Heart right ventricle (tissue), 16 donors: ENCODE data around the gene ATXN7. TPM values are rescaled to one million over a fixed set of nuclear protein-coding genes. Genes with fewer than 3 reads are reported as not detected.
A peak's percentile ranks its signal among the peaks of the same experiment; 100 is the strongest.

Experiments used
- ATAC-seq, 8 donors: fragments of 200-7000 bp; cut with Tn5 transposase; one replicate each; pipeline ENCODE4 v1.9.1; 2020; ENCODE audit warnings: mild to moderate bottlenecking in 8 of 8, moderate library complexity in 8 of 8, moderate number of reproducible peaks in 1 of 8
- DNase-seq, 2 donors: peaks; one replicate each; pipeline ENCODE4 v3.0.0-alpha.2; 2020
- H3K27ac ChIP-seq, 10 donors: fragments of 200-600 bp; sonication (generic) in 2 of 10; one replicate each; pipeline versions ENCODE4 v1.5.0 to v1.8.0; 2020 to 2022; ENCODE audit warnings: mild to moderate bottlenecking in 3 of 10
- H3K27me3 ChIP-seq, 7 donors: fragments of 200-600 bp; one replicate each; pipeline ENCODE4 v1.8.0; 2021 to 2022; ENCODE audit warnings: mild to moderate bottlenecking in 2 of 7
- H3K36me3 ChIP-seq, 9 donors: fragments of 200-600 bp; sonication (generic) in 1 of 9; one replicate each; pipeline versions ENCODE4 v1.5.0 to v1.8.0; 2020 to 2022; ENCODE audit warnings: mild to moderate bottlenecking in 2 of 9
- H3K4me1 ChIP-seq, 9 donors: fragments of 200-600 bp; sonication (generic) in 1 of 9; one replicate each; pipeline versions ENCODE4 v1.5.0 to v1.8.0; 2020 to 2022; ENCODE audit warnings: mild to moderate bottlenecking in 4 of 9
- H3K4me3 ChIP-seq, 10 donors: fragments of 200-600 bp; sonication (generic) in 2 of 10; one replicate each; pipeline versions ENCODE4 v1.5.0 to v1.8.0; 2020 to 2022; ENCODE audit warnings: mild to moderate bottlenecking in 7 of 10, moderate library complexity in 2 of 10
- H3K9me3 ChIP-seq, 11 donors: fragments of 200-600 bp in 10 of 11; sonication (generic) in 2 of 11; one replicate each; pipeline versions ENCODE4 v1.5.0 to v1.8.0; 2013 to 2022; ENCODE audit warnings: mild to moderate bottlenecking in 2 of 11, control low read depth in 1 of 11, moderate library complexity in 1 of 11
- WGBS, 2 donors: extraction: QIAGEN DNeasy Blood & Tissue Kit; methylation state at CpG; one replicate each; pipeline ENCODE4 v1.1.7; 2013; ENCODE audit warnings: inconsistent platforms in 1 of 2; 5-methylcytosine and 5-hydroxymethylcytosine counted together
- intact Hi-C, 10 donors: fragments of 100-400 bp; cut with DNase I; formaldehyde crosslinking; loops; one replicate each; pipeline versions ENCODE4 v1.11.1 to v1.14.2; 2022
- polyA plus RNA-seq, 2 donors: library from polyadenylated mRNA; stranded (reverse); fragments of 200-250 nt; gene quantifications; one replicate each; pipeline ENCODE4 v1.2.3, GENCODE V29; 2013
- total RNA-seq, 10 donors: library from RNA; stranded (reverse); fragmentation: NEBNext Ultra II Directional in 3 of 10; extraction: Animal tissue kit (Norgen Biotek cat#: 25700) in 3 of 10; gene quantifications; one replicate each; pipeline versions ENCODE4 v1.2.1 to v1.2.4, GENCODE V29; 2021 to 2023
- TF ChIP-seq, protein P1 (sequence below), 9 donors: fragments of 200-600 bp; sonication (generic) in 2 of 9; IDR thresholded peaks; one replicate each; pipeline versions ENCODE4 v1.5.0 to v1.8.0; 2021 to 2022; ENCODE audit warnings: antibody characterized with exemption in 9 of 9, mild to moderate bottlenecking in 5 of 9, moderate library complexity in 1 of 9
- donor health status: Arrhythmogenic right ventricular cardiomyopathy.
- donor health status: ischemic (EF 13 %, LVEDD 7.1; RV severe dilation, severe dysfunction).
- donor health status: healthy with polysubstance abuse.
- donor health status: DM: no; HTN: yes; CAD: no.
- donor health status: DM: no; HTN: no; CAD: no.
- donor health status: ischemic (EF 25% LVEDD 6.9; RV normal size, moderate dysfunction).
- donor health status: ischemic (EF 25% LVEDD 5.7; RV mildly dilated, moderate dysfunction).
- donor health status: healthy.
- donor health status: DM: yes; HTN: yes; CAD: no.
- donor health status: Ischemic cardiomyopathy.
- donor health status: ischemic (EF 35%, LVEDD 5.7; RV mildly dilated, moderate dysfunction).
- donor health status: nonischemic (EF 11% LVEDD 7.7; RV severe dilation, severe dysfunction).
- donor health status: DM: yes; HTN: yes; CAD: no.
- donor health status: PGD.
- donor health status: ischemic (EF 29% LVEDD 5.4; RV normal size, mild dysfunction).
- donor health status: nonischemic (EF 23%, LVEDD 6.1; RV moderate dilation, normal function).

The ATXN7 gene
- total and polyA plus RNA-seq, 12 donors = 1.7 to 31.0 (median 19.6) TPM

DNA sequence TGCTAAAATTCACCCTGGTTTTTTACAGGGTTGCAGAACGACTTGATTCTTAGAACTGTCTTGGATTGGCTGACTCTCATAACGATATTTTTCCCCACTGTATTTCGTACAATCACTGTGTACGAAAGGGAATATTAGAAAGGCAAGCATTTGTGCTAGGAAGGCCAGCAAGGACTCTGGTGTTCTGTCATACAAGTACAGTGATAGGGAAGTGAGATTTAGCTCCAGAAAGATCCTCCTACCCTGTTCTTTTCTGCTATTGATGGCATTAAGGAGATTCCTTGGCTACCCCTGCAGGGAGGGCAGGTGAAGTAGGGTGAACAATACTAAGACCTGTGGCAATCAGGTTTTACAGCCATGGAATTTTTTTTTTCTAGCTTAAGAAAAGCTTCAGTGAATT lies 102.3 kb downstream of the ATXN7 start:
- Histone ChIP-seq H3K4me1 (peaks cover 0 to 71% (median 54%) of the 10 kb centered on the region in 9 donors), H3K36me3 (peaks cover 0 to 9% (median 0%) of the 10 kb centered on the region in 9 donors), H3K9me3 (no peaks in the 10 kb centered on the region), H3K27me3 (no peaks in the 10 kb centered on the region), H3K27ac (no peak overlapping the region), H3K4me3 (no peak overlapping the region)
- ATAC-seq (no peak), DNase-seq (no peak)
- TF ChIP-seq, protein P1, sequence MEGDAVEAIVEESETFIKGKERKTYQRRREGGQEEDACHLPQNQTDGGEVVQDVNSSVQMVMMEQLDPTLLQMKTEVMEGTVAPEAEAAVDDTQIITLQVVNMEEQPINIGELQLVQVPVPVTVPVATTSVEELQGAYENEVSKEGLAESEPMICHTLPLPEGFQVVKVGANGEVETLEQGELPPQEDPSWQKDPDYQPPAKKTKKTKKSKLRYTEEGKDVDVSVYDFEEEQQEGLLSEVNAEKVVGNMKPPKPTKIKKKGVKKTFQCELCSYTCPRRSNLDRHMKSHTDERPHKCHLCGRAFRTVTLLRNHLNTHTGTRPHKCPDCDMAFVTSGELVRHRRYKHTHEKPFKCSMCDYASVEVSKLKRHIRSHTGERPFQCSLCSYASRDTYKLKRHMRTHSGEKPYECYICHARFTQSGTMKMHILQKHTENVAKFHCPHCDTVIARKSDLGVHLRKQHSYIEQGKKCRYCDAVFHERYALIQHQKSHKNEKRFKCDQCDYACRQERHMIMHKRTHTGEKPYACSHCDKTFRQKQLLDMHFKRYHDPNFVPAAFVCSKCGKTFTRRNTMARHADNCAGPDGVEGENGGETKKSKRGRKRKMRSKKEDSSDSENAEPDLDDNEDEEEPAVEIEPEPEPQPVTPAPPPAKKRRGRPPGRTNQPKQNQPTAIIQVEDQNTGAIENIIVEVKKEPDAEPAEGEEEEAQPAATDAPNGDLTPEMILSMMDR (IDR thresholded peaks at IDR 0.05) = no peak
- 95 to 97% methylated on average over 4 of the region's 4 CpGs for WGBS, 2 donors
- intact Hi-C loops = loop anchor here in 1 of 10 donors (10.0 kb wide), 1 partner anchor 51 kb away; the partner anchor contains the start of gene SCAANT1

DNA sequence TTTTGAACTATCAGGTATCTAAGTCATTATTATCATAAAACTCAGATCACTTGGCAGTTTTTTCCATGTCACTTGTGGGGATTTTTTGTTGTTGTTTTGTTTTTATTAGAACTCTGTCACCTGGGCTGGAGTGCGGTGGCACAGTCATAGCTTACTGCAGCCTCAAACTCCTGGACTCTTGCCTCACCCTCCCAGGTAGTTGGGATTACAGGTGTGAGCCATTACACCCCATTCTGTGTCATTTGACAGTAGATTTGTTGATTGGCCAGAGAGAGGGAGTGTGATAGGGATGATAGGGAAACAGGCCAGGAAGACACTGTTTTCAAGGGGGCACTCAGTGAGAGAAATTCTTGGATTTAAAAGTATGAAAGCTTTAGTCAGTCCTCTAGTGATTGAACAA lies 103.2 kb downstream of the ATXN7 start:
- intact Hi-C loops = loop anchor here in 1 of 10 donors (10.0 kb wide), 1 partner anchor 52 kb away; the partner anchor contains the start of gene SCAANT1
- H3K4me3 ChIP-seq = no peak overlapping the region
- H3K9me3 ChIP-seq = no peaks in the 10 kb centered on the region
- no peak for ATAC-seq
- WGBS, 2 donors = 96 to 98% methylated on average over 1 of the region's 1 CpG
- DNase-seq = no peak
- no peaks in the 10 kb centered on the region for H3K27me3 ChIP-seq
- peaks cover 0 to 75% (median 59%) of the 10 kb centered on the region in 9 donors for H3K4me1 ChIP-seq
- TF ChIP-seq, protein P1 (IDR thresholded peaks at IDR 0.05) = no peak
- H3K27ac ChIP-seq = peak overlapping the region in 1 of 10 donors; percentile 84
- H3K36me3 ChIP-seq = peaks cover 0 to 9% (median 0%) of the 10 kb centered on the region in 9 donors

DNA sequence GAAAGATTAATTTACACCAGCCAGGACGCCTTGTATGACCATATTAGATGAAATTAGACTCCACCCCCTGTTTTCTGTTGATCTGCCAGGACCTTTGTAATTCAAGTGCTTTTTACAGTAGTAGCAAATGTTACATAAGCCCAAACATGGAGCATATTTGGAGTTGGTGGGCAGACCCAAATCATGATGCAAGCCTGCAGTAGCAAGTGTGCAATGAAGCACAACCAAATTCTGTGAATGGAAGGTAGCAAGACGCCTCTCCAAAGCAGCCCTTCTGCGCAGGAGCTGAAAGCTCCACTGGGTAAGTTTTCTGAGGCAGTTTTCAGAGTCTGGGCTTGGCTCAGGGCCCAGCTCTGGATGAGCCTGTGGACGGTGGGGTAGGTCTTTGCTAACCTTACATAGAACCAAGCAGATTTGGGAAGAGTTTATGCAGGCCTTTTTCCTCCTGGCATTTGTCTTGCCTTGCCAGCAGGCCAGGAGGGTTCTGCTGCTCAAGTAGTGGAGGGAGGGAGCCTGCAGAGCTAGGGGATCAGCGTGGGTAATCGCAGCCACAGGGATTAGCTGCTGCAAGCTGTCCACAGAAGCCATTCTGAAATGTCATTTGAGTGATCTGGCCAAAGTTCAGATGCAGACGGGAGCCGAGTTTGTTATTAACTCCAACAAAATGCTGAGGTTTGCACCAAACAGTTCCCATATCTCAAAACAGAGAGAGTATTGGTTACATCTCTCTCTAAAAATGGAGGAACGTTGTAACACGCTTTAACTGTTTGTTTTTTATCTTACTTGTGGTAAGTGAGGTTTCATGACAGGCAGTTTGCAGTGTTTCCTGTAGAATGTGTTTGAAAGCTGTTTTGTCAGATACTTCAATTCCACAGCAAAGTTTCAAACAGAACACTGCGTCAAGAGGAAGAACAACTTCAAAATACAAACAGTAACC lies 104.3 kb downstream of the ATXN7 start:
- Histone ChIP-seq H3K9me3 (no peaks in the 10 kb centered on the region), H3K27me3 (no peaks in the 10 kb centered on the region), H3K4me1 (peaks cover 0 to 81% (median 69%) of the 10 kb centered on the region in 9 donors), H3K27ac (peak overlapping the region in 9 of 10 donors; percentile 13 to 84 (median 44)), H3K4me3 (peak overlapping the region in 8 of 10 donors; percentile 3 to 48 (median 45)), H3K36me3 (peaks cover 0 to 11% (median 0%) of the 10 kb centered on the region in 9 donors)
- TF ChIP-seq, protein P1 (IDR thresholded peaks at IDR 0.05) = no peak
- peak; percentile 32 to 80 (median 60) for ATAC-seq
- intact Hi-C loops = loop anchor here in 1 of 10 donors (10.0 kb wide), 1 partner anchor 53 kb away; the partner anchor contains the start of gene SCAANT1
- WGBS, 2 donors = 33 to 36% methylated on average over 11 of the region's 11 CpGs
- peak in 1 of 2 donors; percentile 47 for DNase-seq

DNA sequence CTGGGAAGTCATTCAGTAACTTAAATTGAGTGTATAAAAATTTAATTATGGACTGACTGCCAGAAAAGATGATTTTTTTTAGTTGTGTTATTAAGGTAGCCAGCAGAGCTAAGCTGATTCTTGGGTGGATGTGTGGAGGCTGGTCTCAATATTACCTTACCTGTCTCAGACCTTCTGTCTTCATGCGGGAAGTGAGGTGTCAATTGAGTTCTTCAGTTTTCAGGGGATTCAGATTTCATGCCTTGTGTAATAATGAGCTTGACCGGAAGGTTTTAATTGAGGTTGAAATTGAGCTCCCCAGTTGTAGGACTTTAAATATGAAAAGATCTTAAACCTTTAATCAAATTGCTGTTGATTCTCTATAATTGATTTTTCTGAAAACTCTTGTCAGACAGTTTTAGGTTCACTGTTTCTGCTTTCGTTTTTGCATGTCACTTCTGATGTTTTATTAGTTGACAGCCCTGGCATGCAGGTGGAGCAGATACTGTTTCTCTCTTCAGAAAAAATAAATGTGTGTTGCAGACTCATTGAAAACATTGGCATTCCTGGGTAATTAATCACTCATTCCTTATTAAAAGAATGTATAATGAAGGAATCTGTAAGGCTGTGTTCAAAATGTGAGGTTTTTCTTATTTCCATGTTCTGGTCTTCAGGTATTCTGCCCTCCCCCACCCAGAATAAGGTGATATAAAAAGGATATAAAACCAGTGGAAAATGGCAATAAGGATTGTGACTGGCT lies 105.1 kb downstream of the ATXN7 start:
- TF ChIP-seq, protein P1 (IDR thresholded peaks at IDR 0.05) = no peak
- Histone ChIP-seq H3K27ac (peak overlapping the region in 7 of 10 donors; percentile 13 to 84 (median 44)), H3K4me3 (peak overlapping the region in 7 of 10 donors; percentile 3 to 48 (median 47)), H3K4me1 (peaks cover 0 to 81% (median 70%) of the 10 kb centered on the region in 9 donors), H3K36me3 (peaks cover 0 to 12% (median 0%) of the 10 kb centered on the region in 9 donors), H3K27me3 (no peaks in the 10 kb centered on the region), H3K9me3 (no peaks in the 10 kb centered on the region)
- intact Hi-C loops = loop anchor here in 1 of 10 donors (10.0 kb wide), 1 partner anchor 54 kb away; the partner anchor contains the start of gene SCAANT1
- ATAC-seq = no peak
- 67 to 77% methylated on average over 3 of the region's 3 CpGs for WGBS, 2 donors
- no peak for DNase-seq
